NCI-H1436 treated with DMSO at 0.1 percent for 48 hours (cell line): Measurements from ENCODE around the gene NUP43.
"Not testable (repeated sequence)": the region's sequence is repeated elsewhere in the genome, so short reads cannot be mapped to it uniquely, and the experiment has no call there.

Experiments used
- DNase-seq: peaks from one replicate; lab custom pipeline; 2025; lab: John Stamatoyannopoulos, UW

NUP43 gene

DNA sequence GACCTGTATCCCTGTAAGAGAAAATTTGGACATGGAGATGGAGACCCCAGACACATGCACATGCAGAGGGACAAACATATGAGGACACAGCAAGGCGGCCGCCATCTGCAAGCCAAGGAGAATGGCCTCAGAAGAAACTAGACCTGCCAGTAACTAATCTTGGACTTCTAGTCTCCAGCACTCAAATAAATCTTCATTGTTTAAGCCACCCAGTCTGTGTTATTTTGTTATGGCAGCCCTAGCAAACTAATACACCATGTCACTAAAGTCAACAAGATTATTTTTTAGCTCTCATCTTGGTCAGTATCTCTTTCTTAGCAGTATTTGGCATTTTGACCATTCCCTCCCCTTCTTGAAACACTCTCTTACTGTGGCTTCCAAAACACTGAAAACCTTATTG is 55.1 kb downstream of the NUP43 start:
- no peak for DNase-seq

DNA sequence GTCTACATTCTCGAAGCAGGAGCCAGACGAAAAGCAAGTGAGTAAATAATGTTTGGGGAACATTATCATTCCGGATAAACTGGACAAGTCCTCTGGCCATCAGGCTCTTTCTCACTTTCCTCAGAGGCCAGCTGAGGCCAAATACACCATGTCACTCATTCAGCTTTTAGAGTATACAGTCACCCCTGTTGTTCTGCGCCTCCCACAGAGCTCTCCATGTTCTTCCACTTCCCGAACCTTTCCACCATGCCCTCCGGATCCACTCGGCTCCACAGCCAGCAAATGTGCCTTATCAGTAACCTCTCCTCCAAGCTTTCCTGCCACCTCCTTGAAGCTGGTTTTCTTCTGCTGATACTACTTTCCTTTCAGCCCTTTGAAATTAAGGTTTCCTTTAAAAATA is 60.1 kb downstream of the NUP43 start:
- no peak for DNase-seq

DNA sequence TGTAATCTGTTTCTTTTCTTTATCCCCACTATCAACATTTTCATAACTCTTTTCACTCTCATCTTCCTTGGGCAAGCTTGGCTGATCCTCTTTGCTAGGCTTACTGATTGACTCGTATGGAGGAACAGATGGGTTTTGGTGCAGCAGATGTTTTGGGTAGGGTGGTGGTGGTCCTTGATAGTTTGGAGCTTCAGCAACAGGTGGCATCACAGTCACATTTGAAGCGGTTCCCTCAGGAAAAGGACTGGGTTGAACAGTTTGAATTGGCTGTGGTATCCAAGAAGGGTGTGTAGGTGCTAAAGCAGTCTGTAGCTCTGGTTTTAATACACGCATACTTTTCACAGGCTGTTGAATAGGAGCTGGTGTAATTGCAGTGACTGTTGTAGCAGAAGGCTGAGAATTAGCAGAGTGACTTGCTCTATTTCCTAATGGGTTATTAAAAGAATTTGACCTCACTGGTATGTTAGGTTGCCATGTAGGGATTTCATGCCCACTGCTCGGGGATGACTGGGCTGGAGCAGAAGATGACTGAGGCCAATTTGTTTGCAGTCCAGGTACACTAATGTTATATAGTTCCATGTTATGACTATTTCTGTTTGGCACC is 63.0 kb downstream of the NUP43 start:
- no peak for DNase-seq

DNA sequence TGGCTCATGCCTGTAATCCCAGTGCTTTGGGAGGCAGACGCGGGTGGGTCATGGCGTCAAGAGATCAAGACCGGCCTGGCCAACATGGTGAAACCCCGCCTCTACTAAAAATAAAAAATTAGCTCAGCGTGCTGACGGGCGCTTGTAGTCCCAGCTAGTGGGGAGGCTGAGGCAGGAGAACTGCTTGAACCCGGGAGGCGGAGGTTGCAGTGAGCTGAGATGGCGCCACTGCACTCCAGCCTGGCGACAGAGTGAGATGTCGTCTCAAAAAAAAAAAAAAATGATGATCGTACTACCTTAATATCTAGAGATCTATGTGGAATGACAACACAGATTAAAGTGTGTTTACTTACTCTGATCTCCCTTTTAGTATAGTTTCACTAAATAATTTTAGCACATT is 64.5 kb downstream of the NUP43 start:
- not testable (repeated sequence) for DNase-seq

DNA sequence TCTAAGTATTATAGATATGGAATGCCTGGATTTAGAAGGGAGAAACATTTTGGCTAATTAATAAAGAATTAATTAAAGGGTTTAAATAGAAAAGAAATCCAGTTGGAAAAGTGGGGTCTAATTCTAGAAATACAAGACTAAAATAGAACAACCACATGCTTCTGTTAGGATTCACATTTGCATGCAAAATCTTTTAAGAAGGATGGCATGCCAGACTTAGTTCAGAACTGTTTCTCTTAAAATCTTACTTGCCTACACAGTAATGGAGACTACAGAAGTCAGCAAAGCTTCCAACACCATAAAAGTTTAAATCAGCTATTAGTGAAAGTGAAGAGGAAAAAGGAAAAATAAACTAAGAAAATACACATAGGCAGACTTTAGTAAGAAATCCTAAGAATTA is 65.1 kb downstream of the NUP43 start:
- DNase-seq = no peak

DNA sequence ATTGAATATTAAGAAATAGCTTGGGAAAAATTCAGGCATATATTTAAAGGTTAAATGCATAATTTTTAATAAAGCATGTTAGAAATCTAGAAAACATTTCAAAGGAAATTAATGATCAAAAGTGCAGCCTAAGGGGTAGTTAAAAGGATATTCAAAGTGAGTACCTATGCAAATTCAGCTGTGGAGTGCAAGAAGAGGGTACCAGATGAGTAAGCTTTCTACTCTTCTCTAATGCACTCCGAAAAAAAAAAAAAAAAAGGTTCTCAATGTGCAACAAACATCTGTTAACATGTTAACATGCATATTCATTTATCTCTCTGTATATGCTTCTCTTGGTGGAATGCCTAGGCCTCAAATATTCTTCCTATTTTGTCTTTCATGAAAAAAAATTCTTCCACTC is 65.8 kb downstream of the NUP43 start:
- DNase-seq = no peak
